GM23338 (cell line): Measurements from ENCODE around the gene SETBP1. TPM values are rescaled to one million over a fixed set of nuclear protein-coding genes. Genes with fewer than 3 reads are reported as not detected.

Experiments used
- ATAC-seq: fragments of 200-7000 bp; cut with Tn5 transposase; 3 replicates; pipeline ENCODE4 v1.9.1; 2020
- DNase-seq: peaks from one replicate; pipeline ENCODE4 v3.0.0-alpha.2; 2015; ENCODE audit warnings: low spot score
- H2AFZ ChIP-seq: fragments of 200-600 bp; sonication (generic); 2 replicates; pipeline ENCODE4 v1.8.0; 2016; ENCODE audit warnings: antibody characterized with exemption, mild to moderate bottlenecking, moderate library complexity
- H3F3A ChIP-seq: fragments of 200-600 bp; sonication (generic); replicated peaks from 2 replicates; pipeline ENCODE4 v1.8.0; 2017; ENCODE audit warnings: antibody characterized with exemption, mixed run types, low read depth
- H3K27ac ChIP-seq: fragments of 200-600 bp; sonication (generic); 2 replicates; pipeline ENCODE4 v1.6.1; 2016; ENCODE audit warnings: low read depth
- H3K27me3 ChIP-seq: fragments of 200-600 bp; sonication (generic); 2 replicates; pipeline ENCODE4 v1.8.0; 2016; ENCODE audit warnings: mild to moderate bottlenecking, mixed run types, moderate library complexity; ENCODE audit not compliant: insufficient read depth
- H3K36me3 ChIP-seq: fragments of 200-600 bp; sonication (generic); 2 replicates; pipeline ENCODE4 v1.8.0; 2016; ENCODE audit warnings: mild to moderate bottlenecking; ENCODE audit not compliant: insufficient read depth
- H3K4me1 ChIP-seq: fragments of 200-600 bp; sonication (generic); 2 replicates; pipeline ENCODE4 v1.8.0; 2016; ENCODE audit warnings: mild to moderate bottlenecking, moderate library complexity; ENCODE audit not compliant: insufficient read depth
- H3K4me2 ChIP-seq: fragments of 200-600 bp; sonication (generic); 2 replicates; pipeline ENCODE4 v1.7.1; 2017; ENCODE audit warnings: mixed run types
- H3K4me3 ChIP-seq: fragments of 200-600 bp; sonication (generic); 2 replicates; pipeline ENCODE4 v1.6.1; 2016; ENCODE audit warnings: mixed run types
- H3K79me2 ChIP-seq: fragments of 200-600 bp; sonication (generic); replicated peaks from 2 replicates; pipeline ENCODE4 v1.8.0; 2017; ENCODE audit warnings: mild to moderate bottlenecking; ENCODE audit not compliant: insufficient read depth
- H3K9me2 ChIP-seq: fragments of 200-600 bp; sonication (generic); 2 replicates; pipeline ENCODE4 v1.8.0; 2017; ENCODE audit not compliant: insufficient read depth
- H4K20me1 ChIP-seq: fragments of 200-600 bp; sonication (generic); replicated peaks from 2 replicates; pipeline ENCODE4 v1.8.0; 2017; ENCODE audit warnings: mild to moderate bottlenecking; ENCODE audit not compliant: insufficient read depth
- H3K27ac Mint-ChIP-seq: 2 replicates; pipeline ENCODE4 v1.8.0; 2020; ENCODE audit warnings: inconsistent platforms, mild to moderate bottlenecking, moderate library complexity, mixed read lengths
- H3K27me3 Mint-ChIP-seq: 3 replicates; pipeline ENCODE4 v1.8.0; 2022; ENCODE audit warnings: low read depth, mild to moderate bottlenecking, moderate library complexity, mixed read lengths, inconsistent platforms; ENCODE audit not compliant: insufficient read depth, poor library complexity
- H3K36me3 Mint-ChIP-seq: 3 replicates; pipeline ENCODE4 v1.8.0; 2021; ENCODE audit warnings: low read depth, mild to moderate bottlenecking, inconsistent platforms, moderate library complexity, mixed read lengths
- H3K4me1 Mint-ChIP-seq: 3 replicates; pipeline ENCODE4 v1.8.0; 2020; ENCODE audit warnings: mild to moderate bottlenecking, inconsistent platforms, mixed read lengths
- H3K4me3 Mint-ChIP-seq: 3 replicates; pipeline ENCODE4 v1.8.0; 2021; ENCODE audit warnings: moderate library complexity, mild to moderate bottlenecking, inconsistent platforms, mixed read lengths
- H3K9me3 Mint-ChIP-seq: 3 replicates; pipeline ENCODE4 v1.8.0; 2020; ENCODE audit warnings: moderate library complexity, mild to moderate bottlenecking, inconsistent platforms, mixed read lengths
- CREB1 ChIP-seq: fragments of 250-450 bp; sonication (Bioruptor Pico); IDR thresholded peaks from 2 replicates; pipeline ENCODE4 v1.5.0; 2020; ENCODE audit warnings: low read depth, mild to moderate bottlenecking, moderate library complexity
- CTCF ChIP-seq, 2 experiments: fragments of 200-600 bp in 1 of 2; sonication (generic) in 1 of 2; conservative IDR thresholded peaks; 2 replicates each; pipeline versions ENCODE4 v1.5.1 to v1.6.1; 2016 to 2017; ENCODE audit warnings: antibody characterized with exemption in 2 of 2, low read depth in 2 of 2, mild to moderate bottlenecking in 2 of 2, moderate library complexity in 1 of 2
- ETS1 ChIP-seq: IDR thresholded peaks from 2 replicates; pipeline ENCODE4 v1.6.1; 2016; ENCODE audit warnings: antibody characterized with exemption
- EZH2 ChIP-seq: fragments of 200-600 bp; sonication (generic); IDR thresholded peaks from one replicate; pipeline ENCODE4 v1.8.0; 2017; ENCODE audit warnings: antibody characterized with exemption, mild to moderate bottlenecking, low read depth; ENCODE audit not compliant: unreplicated experiment
- EZH2phosphoT487 ChIP-seq: fragments of 200-600 bp; sonication (generic); IDR thresholded peaks from one replicate; pipeline ENCODE4 v1.8.1; 2018; ENCODE audit warnings: antibody characterized with exemption; ENCODE audit not compliant: unreplicated experiment
- JUNB ChIP-seq: IDR thresholded peaks from one replicate; pipeline ENCODE4 v1.6.1; 2016; ENCODE audit warnings: antibody characterized with exemption; ENCODE audit not compliant: unreplicated experiment
- NANOG ChIP-seq: IDR thresholded peaks from 2 replicates; pipeline ENCODE4 v1.6.1; 2016; ENCODE audit warnings: antibody characterized with exemption, borderline replicate concordance
- POLR2AphosphoS5 ChIP-seq: IDR thresholded peaks from 2 replicates; pipeline ENCODE4 v1.6.1; 2016; ENCODE audit warnings: antibody characterized with exemption, low read depth
- REST ChIP-seq: IDR thresholded peaks from one replicate; pipeline ENCODE4 v1.6.1; 2018; ENCODE audit warnings: antibody characterized with exemption; ENCODE audit not compliant: unreplicated experiment
- STAT1 ChIP-seq: IDR thresholded peaks from one replicate; pipeline ENCODE4 v1.6.1; 2016; ENCODE audit warnings: antibody characterized with exemption; ENCODE audit not compliant: unreplicated experiment
- ZNF114 ChIP-seq: fragments of 250-450 bp; sonication (Bioruptor Pico); IDR thresholded peaks from 2 replicates; pipeline ENCODE4 v1.5.0; 2020; ENCODE audit warnings: mild to moderate bottlenecking, moderate library complexity
- polyA plus RNA-seq: library from polyadenylated mRNA; unstranded; fragments of >200 nt; fragmentation: Nextera tagmentation; extraction: Ambion mirVana; gene quantifications from 2 replicates; pipeline ENCODE4 v1.2.1, GENCODE V29; 2016
- total RNA-seq: library from RNA; depleted of rRNA; stranded (reverse); fragments of >200 nt; shearing (Covaris generic); gene quantifications from 2 replicates; pipeline ENCODE4 v1.2.3, GENCODE V29; 2014

The SETBP1 gene
- total and polyA plus RNA-seq, 2 experiments from 2014 or later, result 1.6 to 5.5 TPM

- H3K27me3 Mint-ChIP-seq, result no peaks in the 10 kb centered on the region
- no peak overlapping the region for H3K27ac ChIP-seq
- H3K4me2 ChIP-seq, result no peak overlapping the region
- DNase-seq (no peak), ATAC-seq (no peak)
- no peaks in the 10 kb centered on the region for H3K27me3 ChIP-seq
- H3K79me2 ChIP-seq, result no peaks in the 10 kb centered on the region
- no peaks in the 10 kb centered on the region for H3K36me3 Mint-ChIP-seq
- H2AFZ ChIP-seq, result no peak overlapping the region
- H3K4me1 ChIP-seq, result no peaks in the 10 kb centered on the region
- no peaks in the 10 kb centered on the region for H3F3A ChIP-seq
- H3K4me3 ChIP-seq, result no peak overlapping the region
- no peak overlapping the region for H3K4me3 Mint-ChIP-seq
- no peaks in the 10 kb centered on the region for H3K4me1 Mint-ChIP-seq
- no peak overlapping the region for H3K27ac Mint-ChIP-seq
- H3K9me2 ChIP-seq, result no peaks in the 10 kb centered on the region
- H3K36me3 ChIP-seq, result no peaks in the 10 kb centered on the region
- no peaks in the 10 kb centered on the region for H4K20me1 ChIP-seq
- TF ChIP-seq STAT1 (no peak), EZH2 (no peak), REST (no peak), JUNB (no peak), POLR2AphosphoS5 (no peak)
- no peaks in the 10 kb centered on the region for H3K9me3 Mint-ChIP-seq
Measured at GRCh38 chr18:44981121-44981520, 300.4 kb downstream of the SETBP1 start.

GRCh38 chr18:44986933-44987332 lies 306.2 kb downstream of the SETBP1 start:
- no peak overlapping the region for H2AFZ ChIP-seq
- no peak overlapping the region for H3K4me3 ChIP-seq
- H3K4me2 ChIP-seq, result no peak overlapping the region
- no peaks in the 10 kb centered on the region for H3K4me1 ChIP-seq
- Mint-ChIP-seq H3K9me3 (peaks cover 11% of the 10 kb centered on the region), H3K4me1 (no peaks in the 10 kb centered on the region), H3K4me3 (no peak overlapping the region), H3K36me3 (peaks cover 9% of the 10 kb centered on the region; the same call in 2 of the 3 replicates), H3K27ac (no peak overlapping the region), H3K27me3 (no peaks in the 10 kb centered on the region)
- TF ChIP-seq EZH2phosphoT487 (no peak), ZNF114 (CRISPR knock-in tag) (no peak), CREB1 (CRISPR knock-in tag) (no peak), EZH2 (no peak), ETS1 (no peak), NANOG (no peak), CTCF (conservative IDR thresholded peaks at IDR 0.05; ENCODE audit: low read depth in 2 of 2) (no peak), JUNB (no peak), REST (no peak)
- H4K20me1 ChIP-seq, result no peaks in the 10 kb centered on the region
- no peaks in the 10 kb centered on the region for H3K79me2 ChIP-seq
- ATAC-seq, result no peak
- H3F3A ChIP-seq, result no peaks in the 10 kb centered on the region
- DNase-seq, result no peak
- H3K36me3 ChIP-seq, result no peaks in the 10 kb centered on the region
- H3K27me3 ChIP-seq, result no peaks in the 10 kb centered on the region
- no peaks in the 10 kb centered on the region for H3K9me2 ChIP-seq
- H3K27ac ChIP-seq, result no peak overlapping the region
